GM12878 (cell line): ENCODE results near the gene COL15A1. TPM values are rescaled to one million over a fixed set of nuclear protein-coding genes. Genes with fewer than 3 reads are reported as not detected.

ENCODE experiments used
- ATAC-seq: fragments of 200-7000 bp; cut with Tn5 transposase; 3 replicates; pipeline ENCODE4 v1.9.1; 2020; ENCODE audit warnings: mild to moderate bottlenecking, moderate library complexity
- BruUV-seq: library from RNA; stranded (reverse); fragments of 400-500 nt; replicated peaks from 2 replicates; lab custom pipeline; 2021; lab: Mats Ljungman, UMichigan
- CTCF ChIA-PET: fragments of 300-600 bp; sonication (Branson Sonifier 250); formaldehyde crosslinking; extraction: SDS; loops from one replicate; lab custom pipeline; 2021; ENCODE audit warnings: inconsistent platforms; lab: Yijun Ruan, JAX
- POLR2A ChIA-PET: fragments of 350-600 bp; formaldehyde crosslinking; extraction: SDS; loops from one replicate; lab custom pipeline; 2021; ENCODE audit warnings: inconsistent platforms; lab: Charles Lee
- RAD21 ChIA-PET: fragments of 300-600 bp; sonication (Branson Sonifier 250); formaldehyde crosslinking; loops from one replicate; lab custom pipeline; 2023; ENCODE audit warnings: antibody characterized with exemption; ENCODE audit not compliant: unreplicated experiment; lab: Charles Lee
- SMC1A ChIA-PET: fragments of 300-600 bp; sonication (Branson Sonifier 250); formaldehyde crosslinking; loops from one replicate; lab custom pipeline; 2023; ENCODE audit not compliant: unreplicated experiment, uncharacterized antibody; lab: Charles Lee
- DNase-seq: peaks from one replicate; pipeline ENCODE4 v3.0.0-alpha.2; 2011; ENCODE audit warnings: low read depth, low spot score
- FAIRE-seq: peaks from 3 replicates; lab custom pipeline; 2011; peaks lifted over from hg19 to GRCh38; lab: Jason Lieb, UNC
- H2AFZ ChIP-seq: 2 replicates; pipeline ENCODE4 v1.6.0; 2011; ENCODE audit warnings: low read depth, low read length, control low read depth; ENCODE audit not compliant: control insufficient read depth
- H3K27ac ChIP-seq: 2 replicates; pipeline ENCODE4 v1.5.1; 2011; ENCODE audit warnings: control low read depth; ENCODE audit not compliant: control insufficient read depth, insufficient read depth
- H3K27me3 ChIP-seq, 2 experiments: replicated peaks in 1 of 2; 2 replicates each; pipeline versions ENCODE4 v1.6.0 to v1.6.1; 2011; ENCODE audit warnings: low read length in 1 of 2; ENCODE audit not compliant: control insufficient read depth in 2 of 2, insufficient read depth in 2 of 2
- H3K36me3 ChIP-seq, 2 experiments: 2 replicates each; pipeline ENCODE4 v1.5.1; 2011; ENCODE audit warnings: low read length in 1 of 2; ENCODE audit not compliant: control insufficient read depth in 2 of 2, insufficient read depth in 2 of 2
- H3K4me1 ChIP-seq: 2 replicates; pipeline ENCODE4 v1.6.1; 2011; ENCODE audit warnings: mild to moderate bottlenecking, low read length, moderate library complexity, mixed read lengths; ENCODE audit not compliant: control insufficient read depth, insufficient read depth
- H3K4me2 ChIP-seq: 2 replicates; pipeline ENCODE4 v1.6.0; 2011; ENCODE audit warnings: control low read depth; ENCODE audit not compliant: control insufficient read depth, insufficient read depth
- H3K4me3 ChIP-seq: fragments of 200-600 bp; sonication (generic); 2 replicates; pipeline ENCODE4 v1.5.1; 2016
- H3K79me2 ChIP-seq: 2 replicates; pipeline ENCODE4 v1.6.0; 2011; ENCODE audit warnings: low read length; ENCODE audit not compliant: control insufficient read depth, insufficient read depth
- H3K9ac ChIP-seq: 2 replicates; pipeline ENCODE4 v1.8.0; 2011; ENCODE audit warnings: low read length, control low read depth, mixed read lengths; ENCODE audit not compliant: control insufficient read depth, insufficient read depth
- H3K9me3 ChIP-seq: replicated peaks from 3 replicates; pipeline ENCODE4 v1.5.1; 2011; ENCODE audit warnings: mild to moderate bottlenecking, low read length; ENCODE audit not compliant: control insufficient read depth, insufficient read depth
- H4K20me1 ChIP-seq: 2 replicates; pipeline ENCODE4 v1.6.0; 2011; ENCODE audit not compliant: control insufficient read depth, insufficient read depth
- EGR1 ChIP-seq, 2 experiments: IDR thresholded peaks; 1 replicate in 1 of 2; 2 replicates in 1 of 2; pipeline ENCODE4 v1.6.1; 2011 to 2012; ENCODE audit warnings: low read depth in 2 of 2, low read length in 2 of 2, borderline replicate concordance in 1 of 2, mild to moderate bottlenecking in 1 of 2, moderate library complexity in 1 of 2
- EP300 ChIP-seq, 2 experiments: fragments of 150-350 bp in 1 of 2; IDR thresholded peaks; 2 replicates each; pipeline ENCODE4 v1.6.1; 2011 to 2012; ENCODE audit warnings: low read depth in 2 of 2, low read length in 2 of 2, borderline replicate concordance in 1 of 2, improper control_type of control experiment in 1 of 2, inconsistent platforms in 1 of 2; ENCODE audit not compliant: control insufficient read depth in 1 of 2
- IKZF1 ChIP-seq: fragments of 450-650 bp; conservative IDR thresholded peaks from 2 replicates; pipeline ENCODE4 v1.6.1; 2017; ENCODE audit warnings: antibody characterized with exemption, mild to moderate bottlenecking
- IRF5 ChIP-seq: fragments of 450-650 bp; IDR thresholded peaks from 2 replicates; pipeline ENCODE4 v1.6.1; 2017; ENCODE audit warnings: borderline replicate concordance
- POU2F2 ChIP-seq: IDR thresholded peaks from 3 replicates; pipeline ENCODE4 v1.6.1; 2011; ENCODE audit warnings: low read depth, mild to moderate bottlenecking, low read length, borderline replicate concordance
- WRNIP1 ChIP-seq: IDR thresholded peaks from 2 replicates; pipeline ENCODE4 v1.6.1; 2011; ENCODE audit warnings: low read depth, low read length, improper control_type of control experiment, borderline replicate concordance
- WGBS: methylation state at CpG from one replicate; pipeline ENCODE4 v1.1.6; 2016; ENCODE audit warnings: low lambda C conversion rate; ENCODE audit not compliant: insufficient replicate concordance, insufficient coverage; ENCODE audit errors: missing lambda C conversion rate; 5-methylcytosine and 5-hydroxymethylcytosine counted together
- in situ Hi-C: fragments of 300-500 bp; cut with MboI; formaldehyde crosslinking; loops from 9 replicates; pipeline ENCODE4 v1.14.3; 2018; ENCODE audit warnings: mixed read lengths
- intact Hi-C: fragments of 100-400 bp; cut with micrococcal nuclease; formaldehyde crosslinking; loops from one replicate; pipeline ENCODE4 v1.14.2; 2022; ENCODE audit not compliant: unreplicated experiment
- polyA plus RNA-seq, 11 experiments: library from polyadenylated mRNA; depleted of rRNA in 4 of 11; unstranded in 6 of 11; stranded (reverse) in 5 of 11; fragments of >200 nt; fragmentation: Nextera tagmentation in 4 of 11; fragmentation: Illumina TruSeq in 1 of 11; extraction: Ambion mirVana in 4 of 11; extraction: Trizol in 1 of 11; gene quantifications; 1 replicate in 1 of 11; 2 replicates in 10 of 11; pipeline versions ENCODE4 v1.2.1 to v1.2.3, GENCODE V29; 2011 to 2016; ENCODE audit warnings: inconsistent platforms in 2 of 11, missing spikeins in 2 of 11, low read depth in 1 of 11
- total RNA-seq, 4 experiments: library from RNA; depleted of rRNA in 3 of 4; stranded (reverse); fragments of >200 nt in 3 of 4; fragmentation: Illumina TruSeq in 1 of 4; extraction: Trizol in 1 of 4; gene quantifications; 2 replicates each; pipeline versions ENCODE4 v1.2.1 to v1.2.3, GENCODE V29; 2013 to 2021

Gene COL15A1
- total and polyA plus RNA-seq, 10 of the 15 experiments (the other 5 are each of a cell fraction or from before 2014, with no cell fraction given) = 0.01 to 0.28 (median 0.06) TPM; not detected in 2

- BruUV-seq = no TSS peak
- FAIRE-seq = no peak
- in situ Hi-C loops (no loop called here), intact Hi-C loops (no loop called here)
- TF ChIP-seq IRF5 = no peak
- no peak for TF ChIP-seq WRNIP1
- no peak for TF ChIP-seq POU2F2
- TF ChIP-seq EGR1 (IDR thresholded peaks at IDR 0.05; ENCODE audit: borderline replicate concordance in 1 of 2, low read depth in 2 of 2, low read length in 2 of 2) = no peak
- TF ChIP-seq IKZF1 = no peak
- TF ChIP-seq EP300 (IDR thresholded peaks at IDR 0.05; ENCODE audit: borderline replicate concordance in 1 of 2, control insufficient read depth in 1 of 2, low read depth in 2 of 2, low read length in 2 of 2) = no peak
- no peak overlapping the region for H2AFZ ChIP-seq
- no peak for ATAC-seq
- CTCF ChIA-PET = no interaction called here
- H4K20me1 ChIP-seq = no peaks in the 10 kb centered on the region
- RAD21 ChIA-PET = no interaction called here
- H3K36me3 ChIP-seq = no peaks in the 10 kb centered on the region
- H3K4me1 ChIP-seq = no peaks in the 10 kb centered on the region
- SMC1A ChIA-PET = no interaction called here
- H3K27ac ChIP-seq = no peak overlapping the region
- no peaks in the 10 kb centered on the region for H3K9me3 ChIP-seq
- WGBS = 0% methylated on average over 1 of the region's 1 CpG
- no peak overlapping the region for H3K4me3 ChIP-seq
- H3K4me2 ChIP-seq = no peak overlapping the region
- H3K79me2 ChIP-seq = no peaks in the 10 kb centered on the region
- peaks cover 0 to 1% of the 10 kb centered on the region in 2 experiments; a peak in 2 of 4 replicates for H3K27me3 ChIP-seq
- H3K9ac ChIP-seq = no peak overlapping the region
- POLR2A ChIA-PET = no interaction called here
- DNase-seq = no peak
Observed at GRCh38 chr9:99023831-99024230, 80.1 kb downstream of the COL15A1 start.
